WTC11 (cell line): ENCODE data around the gene ABTB2.

Experiments
- CTCF ChIP-seq: fragments of 200-600 bp; IDR thresholded peaks from 2 replicates; pipeline ENCODE4 v1.8.0; 2022; ENCODE audit warnings: antibody characterized with exemption
- E2F4 ChIP-seq: sonication (generic); formaldehyde crosslinking; IDR thresholded peaks from 2 replicates; pipeline ENCODE4 v1.8.1; 2022; ENCODE audit warnings: low read depth, mild to moderate bottlenecking, moderate library complexity, missing genetic modification reagents, borderline replicate concordance
- ELF4 ChIP-seq: sonication (generic); formaldehyde crosslinking; IDR thresholded peaks from 2 replicates; pipeline ENCODE4 v1.8.1; 2022; ENCODE audit warnings: low read depth, mild to moderate bottlenecking, moderate library complexity, missing genetic modification reagents
- ESRRA ChIP-seq: sonication (generic); formaldehyde crosslinking; IDR thresholded peaks from 2 replicates; pipeline ENCODE4 v1.8.1; 2022; ENCODE audit warnings: mild to moderate bottlenecking, missing genetic modification reagents, borderline replicate concordance
- HMGXB4 ChIP-seq: sonication (generic); formaldehyde crosslinking; IDR thresholded peaks from 2 replicates; pipeline ENCODE4 v1.8.1; 2023; ENCODE audit warnings: mild to moderate bottlenecking, moderate library complexity, missing genetic modification reagents
- NR2C2 ChIP-seq: sonication (generic); formaldehyde crosslinking; IDR thresholded peaks from 2 replicates; pipeline ENCODE4 v1.8.0; 2022; ENCODE audit warnings: mild to moderate bottlenecking, missing genetic modification reagents
- ZSCAN18 ChIP-seq: fragments of 250-450 bp; sonication (Bioruptor Pico); IDR thresholded peaks from 2 replicates; pipeline ENCODE4 v2.1.2; 2022; ENCODE audit warnings: mild to moderate bottlenecking, moderate library complexity
- TF ChIP-seq, protein P1 (sequence below): sonication (generic); formaldehyde crosslinking; IDR thresholded peaks from 2 replicates; pipeline ENCODE4 v1.8.1; 2022; ENCODE audit warnings: low read depth, missing genetic modification reagents, borderline replicate concordance
- TF ChIP-seq, protein P2 (sequence below): sonication (generic); formaldehyde crosslinking; IDR thresholded peaks from 2 replicates; pipeline ENCODE4 v1.8.0; 2023; ENCODE audit warnings: missing genetic modification reagents

- TF ChIP-seq CTCF (no peak), E2F4 (CRISPR knock-in tag) (no peak), NR2C2 (CRISPR knock-in tag) (no peak), HMGXB4 (CRISPR knock-in tag) (no peak), ELF4 (CRISPR knock-in tag) (no peak), ZSCAN18 (no peak), ESRRA (CRISPR knock-in tag) (no peak)
- TF ChIP-seq, protein P1, sequence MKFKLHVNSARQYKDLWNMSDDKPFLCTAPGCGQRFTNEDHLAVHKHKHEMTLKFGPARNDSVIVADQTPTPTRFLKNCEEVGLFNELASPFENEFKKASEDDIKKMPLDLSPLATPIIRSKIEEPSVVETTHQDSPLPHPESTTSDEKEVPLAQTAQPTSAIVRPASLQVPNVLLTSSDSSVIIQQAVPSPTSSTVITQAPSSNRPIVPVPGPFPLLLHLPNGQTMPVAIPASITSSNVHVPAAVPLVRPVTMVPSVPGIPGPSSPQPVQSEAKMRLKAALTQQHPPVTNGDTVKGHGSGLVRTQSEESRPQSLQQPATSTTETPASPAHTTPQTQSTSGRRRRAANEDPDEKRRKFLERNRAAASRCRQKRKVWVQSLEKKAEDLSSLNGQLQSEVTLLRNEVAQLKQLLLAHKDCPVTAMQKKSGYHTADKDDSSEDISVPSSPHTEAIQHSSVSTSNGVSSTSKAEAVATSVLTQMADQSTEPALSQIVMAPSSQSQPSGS (CRISPR knock-in tag): no peak
- TF ChIP-seq, protein P2, sequence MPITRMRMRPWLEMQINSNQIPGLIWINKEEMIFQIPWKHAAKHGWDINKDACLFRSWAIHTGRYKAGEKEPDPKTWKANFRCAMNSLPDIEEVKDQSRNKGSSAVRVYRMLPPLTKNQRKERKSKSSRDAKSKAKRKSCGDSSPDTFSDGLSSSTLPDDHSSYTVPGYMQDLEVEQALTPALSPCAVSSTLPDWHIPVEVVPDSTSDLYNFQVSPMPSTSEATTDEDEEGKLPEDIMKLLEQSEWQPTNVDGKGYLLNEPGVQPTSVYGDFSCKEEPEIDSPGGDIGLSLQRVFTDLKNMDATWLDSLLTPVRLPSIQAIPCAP (CRISPR knock-in tag): no peak
Measured at GRCh38 chr11:34238533-34238932, 119.3 kb downstream of the ABTB2 start.
